GM18502 (cell line): Measurements from ENCODE around the gene CASK.

Experiments
- ATAC-seq: cut with Tn5 transposase; IDR thresholded peaks from one replicate; pipeline ENCODE4 v1.9.1; 2021; ENCODE audit warnings: mild to moderate bottlenecking; ENCODE audit not compliant: unreplicated experiment, poor library complexity

Gene CASK

GRCh38 chrX:41923211-41923977, at the start of gene CASK:
CASK (minus strand) TSS chrX:41923554; CDS start chrX:41922988, 566 bp downstream.
- ATAC-seq: peak; percentile 85

- ATAC-seq: no peak
Observed at GRCh38 chrX:41971346-41971745, 48.0 kb upstream of the CASK start.

- ATAC-seq: no peak
Observed at GRCh38 chrX:41970419-41970818, 47.1 kb upstream of the CASK start.

GRCh38 chrX:41963348-41963747, 40.0 kb upstream of the CASK start:
- ATAC-seq: no peak

- ATAC-seq: no peak
Observed at GRCh38 chrX:41960142-41960541, 36.8 kb upstream of the CASK start.

GRCh38 chrX:41958861-41959260, 35.5 kb upstream of the CASK start:
- no peak for ATAC-seq

- no peak for ATAC-seq
Observed at GRCh38 chrX:41956027-41956426, 32.7 kb upstream of the CASK start.

- ATAC-seq: no peak
Observed at GRCh38 chrX:41952102-41952501, 28.7 kb upstream of the CASK start.

GRCh38 chrX:41946989-41947612, 23.7 kb upstream of the CASK start:
- no peak for ATAC-seq

- ATAC-seq: no peak
Observed at GRCh38 chrX:41946235-41946634, 22.9 kb upstream of the CASK start.

GRCh38 chrX:41935832-41936231, 12.5 kb upstream of the CASK start:
- no peak for ATAC-seq

GRCh38 chrX:41933546-41933945, 10.2 kb upstream of the CASK start:
- no peak for ATAC-seq

GRCh38 chrX:41932885-41933284, 9.5 kb upstream of the CASK start:
- no peak for ATAC-seq

- no peak for ATAC-seq
Observed at GRCh38 chrX:41931591-41931990, 8.2 kb upstream of the CASK start.

GRCh38 chrX:41923978-41924683, 777 bp upstream of the CASK start:
- ATAC-seq: no peak

- ATAC-seq: peak; percentile 26
Observed at GRCh38 chrX:41922431-41923151, 763 bp downstream of the CASK start.

GRCh38 chrX:41921492-41922430, 1.6 kb downstream of the CASK start:
- no peak for ATAC-seq

GRCh38 chrX:41919870-41920269, 3.5 kb downstream of the CASK start:
- no peak for ATAC-seq

- no peak for ATAC-seq
Observed at GRCh38 chrX:41917517-41917916, 5.8 kb downstream of the CASK start.

- no peak for ATAC-seq
Observed at GRCh38 chrX:41913476-41913875, 9.9 kb downstream of the CASK start.
